GM23338 (cell line): Measurements from ENCODE around the gene STEAP1. TPM values are rescaled to one million over a fixed set of nuclear protein-coding genes. Genes with fewer than 3 reads are reported as not detected.

Source experiments
- ATAC-seq: fragments of 200-7000 bp; cut with Tn5 transposase; 3 replicates; pipeline ENCODE4 v1.9.1; 2020
- DNase-seq: peaks from one replicate; pipeline ENCODE4 v3.0.0-alpha.2; 2015; ENCODE audit warnings: low spot score
- H2AFZ ChIP-seq: fragments of 200-600 bp; sonication (generic); 2 replicates; pipeline ENCODE4 v1.8.0; 2016; ENCODE audit warnings: antibody characterized with exemption, mild to moderate bottlenecking, moderate library complexity
- H3F3A ChIP-seq: fragments of 200-600 bp; sonication (generic); replicated peaks from 2 replicates; pipeline ENCODE4 v1.8.0; 2017; ENCODE audit warnings: antibody characterized with exemption, mixed run types, low read depth
- H3K27ac ChIP-seq: fragments of 200-600 bp; sonication (generic); 2 replicates; pipeline ENCODE4 v1.6.1; 2016; ENCODE audit warnings: low read depth
- H3K27me3 ChIP-seq: fragments of 200-600 bp; sonication (generic); 2 replicates; pipeline ENCODE4 v1.8.0; 2016; ENCODE audit warnings: mild to moderate bottlenecking, mixed run types, moderate library complexity; ENCODE audit not compliant: insufficient read depth
- H3K36me3 ChIP-seq: fragments of 200-600 bp; sonication (generic); 2 replicates; pipeline ENCODE4 v1.8.0; 2016; ENCODE audit warnings: mild to moderate bottlenecking; ENCODE audit not compliant: insufficient read depth
- H3K4me1 ChIP-seq: fragments of 200-600 bp; sonication (generic); 2 replicates; pipeline ENCODE4 v1.8.0; 2016; ENCODE audit warnings: mild to moderate bottlenecking, moderate library complexity; ENCODE audit not compliant: insufficient read depth
- H3K4me2 ChIP-seq: fragments of 200-600 bp; sonication (generic); 2 replicates; pipeline ENCODE4 v1.7.1; 2017; ENCODE audit warnings: mixed run types
- H3K4me3 ChIP-seq: fragments of 200-600 bp; sonication (generic); 2 replicates; pipeline ENCODE4 v1.6.1; 2016; ENCODE audit warnings: mixed run types
- H3K79me2 ChIP-seq: fragments of 200-600 bp; sonication (generic); replicated peaks from 2 replicates; pipeline ENCODE4 v1.8.0; 2017; ENCODE audit warnings: mild to moderate bottlenecking; ENCODE audit not compliant: insufficient read depth
- H3K9me2 ChIP-seq: fragments of 200-600 bp; sonication (generic); 2 replicates; pipeline ENCODE4 v1.8.0; 2017; ENCODE audit not compliant: insufficient read depth
- H4K20me1 ChIP-seq: fragments of 200-600 bp; sonication (generic); replicated peaks from 2 replicates; pipeline ENCODE4 v1.8.0; 2017; ENCODE audit warnings: mild to moderate bottlenecking; ENCODE audit not compliant: insufficient read depth
- H3K27ac Mint-ChIP-seq: 2 replicates; pipeline ENCODE4 v1.8.0; 2020; ENCODE audit warnings: inconsistent platforms, mild to moderate bottlenecking, moderate library complexity, mixed read lengths
- H3K27me3 Mint-ChIP-seq: 3 replicates; pipeline ENCODE4 v1.8.0; 2022; ENCODE audit warnings: low read depth, mild to moderate bottlenecking, moderate library complexity, mixed read lengths, inconsistent platforms; ENCODE audit not compliant: insufficient read depth, poor library complexity
- H3K36me3 Mint-ChIP-seq: 3 replicates; pipeline ENCODE4 v1.8.0; 2021; ENCODE audit warnings: low read depth, mild to moderate bottlenecking, inconsistent platforms, moderate library complexity, mixed read lengths
- H3K4me1 Mint-ChIP-seq: 3 replicates; pipeline ENCODE4 v1.8.0; 2020; ENCODE audit warnings: mild to moderate bottlenecking, inconsistent platforms, mixed read lengths
- H3K4me3 Mint-ChIP-seq: 3 replicates; pipeline ENCODE4 v1.8.0; 2021; ENCODE audit warnings: moderate library complexity, mild to moderate bottlenecking, inconsistent platforms, mixed read lengths
- H3K9me3 Mint-ChIP-seq: 3 replicates; pipeline ENCODE4 v1.8.0; 2020; ENCODE audit warnings: moderate library complexity, mild to moderate bottlenecking, inconsistent platforms, mixed read lengths
- CREB1 ChIP-seq: fragments of 250-450 bp; sonication (Bioruptor Pico); IDR thresholded peaks from 2 replicates; pipeline ENCODE4 v1.5.0; 2020; ENCODE audit warnings: low read depth, mild to moderate bottlenecking, moderate library complexity
- EZH2phosphoT487 ChIP-seq: fragments of 200-600 bp; sonication (generic); IDR thresholded peaks from one replicate; pipeline ENCODE4 v1.8.1; 2018; ENCODE audit warnings: antibody characterized with exemption; ENCODE audit not compliant: unreplicated experiment
- NANOG ChIP-seq: IDR thresholded peaks from 2 replicates; pipeline ENCODE4 v1.6.1; 2016; ENCODE audit warnings: antibody characterized with exemption, borderline replicate concordance
- POLR2AphosphoS5 ChIP-seq: IDR thresholded peaks from 2 replicates; pipeline ENCODE4 v1.6.1; 2016; ENCODE audit warnings: antibody characterized with exemption, low read depth
- STAT1 ChIP-seq: IDR thresholded peaks from one replicate; pipeline ENCODE4 v1.6.1; 2016; ENCODE audit warnings: antibody characterized with exemption; ENCODE audit not compliant: unreplicated experiment
- ZNF114 ChIP-seq: fragments of 250-450 bp; sonication (Bioruptor Pico); IDR thresholded peaks from 2 replicates; pipeline ENCODE4 v1.5.0; 2020; ENCODE audit warnings: mild to moderate bottlenecking, moderate library complexity
- ZNF331 ChIP-seq: fragments of 250-450 bp; sonication (Bioruptor Pico); IDR thresholded peaks from 2 replicates; pipeline ENCODE4 v1.5.0; 2020; ENCODE audit warnings: low read depth, mild to moderate bottlenecking, moderate library complexity
- polyA plus RNA-seq: library from polyadenylated mRNA; unstranded; fragments of >200 nt; fragmentation: Nextera tagmentation; extraction: Ambion mirVana; gene quantifications from 2 replicates; pipeline ENCODE4 v1.2.1, GENCODE V29; 2016
- total RNA-seq: library from RNA; depleted of rRNA; stranded (reverse); fragments of >200 nt; shearing (Covaris generic); gene quantifications from 2 replicates; pipeline ENCODE4 v1.2.3, GENCODE V29; 2014
- TF ChIP-seq, protein P1 (sequence below): IDR thresholded peaks from 2 replicates; pipeline ENCODE4 v1.6.1; 2016; ENCODE audit warnings: antibody characterized with exemption
- TF ChIP-seq, protein P2 (sequence below): fragments of 250-450 bp; sonication (Bioruptor Pico); IDR thresholded peaks from 2 replicates; pipeline ENCODE4 v1.5.0; 2020; ENCODE audit warnings: mild to moderate bottlenecking, moderate library complexity
- TF ChIP-seq, protein P3 (sequence below): IDR thresholded peaks from one replicate; pipeline ENCODE4 v1.6.1; 2018; ENCODE audit warnings: antibody characterized with exemption; ENCODE audit not compliant: unreplicated experiment

The STEAP1 gene
- total and polyA plus RNA-seq, 2 experiments from 2014 or later = 14.7 to 14.9 TPM

DNA sequence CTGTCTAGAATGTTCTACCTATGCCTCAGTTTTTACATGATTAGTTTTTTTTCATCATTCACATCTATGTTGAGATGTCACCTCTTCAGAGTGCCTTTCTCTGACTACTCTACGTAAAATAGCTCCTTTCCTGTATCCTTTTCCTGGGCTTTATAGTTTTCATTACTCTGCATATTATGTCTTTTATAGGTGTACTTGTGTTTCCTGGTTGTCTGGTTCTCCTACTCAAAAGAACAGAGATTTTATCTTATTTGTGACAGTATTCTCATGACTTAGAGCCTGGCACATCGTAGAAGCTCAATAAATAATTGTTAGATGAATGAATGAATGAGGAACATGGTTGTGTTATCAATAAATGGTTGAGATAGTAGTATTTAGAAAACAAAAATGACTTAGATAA is 17.9 kb downstream of the STEAP1 start:
- DNase-seq (no peak), ATAC-seq (no peak)
- H3K36me3 ChIP-seq = no peaks in the 10 kb centered on the region
- H2AFZ ChIP-seq = no peak overlapping the region
- H3K4me2 ChIP-seq = no peak overlapping the region
- H3K9me2 ChIP-seq = 0 out of 2 replicates have a peak, but pooled peaks cover 7% of the 10 kb centered on the region
- Mint-ChIP-seq H3K27ac (no peak overlapping the region), H3K27me3 (peaks cover 2% of the 10 kb centered on the region), H3K4me1 (no peaks in the 10 kb centered on the region), H3K36me3 (peaks cover 10% of the 10 kb centered on the region; the same call in 1 of the 3 replicates), H3K4me3 (no peak overlapping the region), H3K9me3 (peaks cover 22% of the 10 kb centered on the region)
- H4K20me1 ChIP-seq = no peaks in the 10 kb centered on the region
- H3K4me3 ChIP-seq = no peak overlapping the region
- no peaks in the 10 kb centered on the region for H3K79me2 ChIP-seq
- no peak overlapping the region for H3K27ac ChIP-seq
- H3F3A ChIP-seq = no peaks in the 10 kb centered on the region
- no peaks in the 10 kb centered on the region for H3K4me1 ChIP-seq
- no peak for TF ChIP-seq CREB1 (CRISPR knock-in tag)
- no peak for TF ChIP-seq ZNF331
- TF ChIP-seq, protein P1, sequence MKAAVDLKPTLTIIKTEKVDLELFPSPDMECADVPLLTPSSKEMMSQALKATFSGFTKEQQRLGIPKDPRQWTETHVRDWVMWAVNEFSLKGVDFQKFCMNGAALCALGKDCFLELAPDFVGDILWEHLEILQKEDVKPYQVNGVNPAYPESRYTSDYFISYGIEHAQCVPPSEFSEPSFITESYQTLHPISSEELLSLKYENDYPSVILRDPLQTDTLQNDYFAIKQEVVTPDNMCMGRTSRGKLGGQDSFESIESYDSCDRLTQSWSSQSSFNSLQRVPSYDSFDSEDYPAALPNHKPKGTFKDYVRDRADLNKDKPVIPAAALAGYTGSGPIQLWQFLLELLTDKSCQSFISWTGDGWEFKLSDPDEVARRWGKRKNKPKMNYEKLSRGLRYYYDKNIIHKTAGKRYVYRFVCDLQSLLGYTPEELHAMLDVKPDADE = no peak
- no peak for TF ChIP-seq POLR2AphosphoS5
- TF ChIP-seq, protein P2, sequence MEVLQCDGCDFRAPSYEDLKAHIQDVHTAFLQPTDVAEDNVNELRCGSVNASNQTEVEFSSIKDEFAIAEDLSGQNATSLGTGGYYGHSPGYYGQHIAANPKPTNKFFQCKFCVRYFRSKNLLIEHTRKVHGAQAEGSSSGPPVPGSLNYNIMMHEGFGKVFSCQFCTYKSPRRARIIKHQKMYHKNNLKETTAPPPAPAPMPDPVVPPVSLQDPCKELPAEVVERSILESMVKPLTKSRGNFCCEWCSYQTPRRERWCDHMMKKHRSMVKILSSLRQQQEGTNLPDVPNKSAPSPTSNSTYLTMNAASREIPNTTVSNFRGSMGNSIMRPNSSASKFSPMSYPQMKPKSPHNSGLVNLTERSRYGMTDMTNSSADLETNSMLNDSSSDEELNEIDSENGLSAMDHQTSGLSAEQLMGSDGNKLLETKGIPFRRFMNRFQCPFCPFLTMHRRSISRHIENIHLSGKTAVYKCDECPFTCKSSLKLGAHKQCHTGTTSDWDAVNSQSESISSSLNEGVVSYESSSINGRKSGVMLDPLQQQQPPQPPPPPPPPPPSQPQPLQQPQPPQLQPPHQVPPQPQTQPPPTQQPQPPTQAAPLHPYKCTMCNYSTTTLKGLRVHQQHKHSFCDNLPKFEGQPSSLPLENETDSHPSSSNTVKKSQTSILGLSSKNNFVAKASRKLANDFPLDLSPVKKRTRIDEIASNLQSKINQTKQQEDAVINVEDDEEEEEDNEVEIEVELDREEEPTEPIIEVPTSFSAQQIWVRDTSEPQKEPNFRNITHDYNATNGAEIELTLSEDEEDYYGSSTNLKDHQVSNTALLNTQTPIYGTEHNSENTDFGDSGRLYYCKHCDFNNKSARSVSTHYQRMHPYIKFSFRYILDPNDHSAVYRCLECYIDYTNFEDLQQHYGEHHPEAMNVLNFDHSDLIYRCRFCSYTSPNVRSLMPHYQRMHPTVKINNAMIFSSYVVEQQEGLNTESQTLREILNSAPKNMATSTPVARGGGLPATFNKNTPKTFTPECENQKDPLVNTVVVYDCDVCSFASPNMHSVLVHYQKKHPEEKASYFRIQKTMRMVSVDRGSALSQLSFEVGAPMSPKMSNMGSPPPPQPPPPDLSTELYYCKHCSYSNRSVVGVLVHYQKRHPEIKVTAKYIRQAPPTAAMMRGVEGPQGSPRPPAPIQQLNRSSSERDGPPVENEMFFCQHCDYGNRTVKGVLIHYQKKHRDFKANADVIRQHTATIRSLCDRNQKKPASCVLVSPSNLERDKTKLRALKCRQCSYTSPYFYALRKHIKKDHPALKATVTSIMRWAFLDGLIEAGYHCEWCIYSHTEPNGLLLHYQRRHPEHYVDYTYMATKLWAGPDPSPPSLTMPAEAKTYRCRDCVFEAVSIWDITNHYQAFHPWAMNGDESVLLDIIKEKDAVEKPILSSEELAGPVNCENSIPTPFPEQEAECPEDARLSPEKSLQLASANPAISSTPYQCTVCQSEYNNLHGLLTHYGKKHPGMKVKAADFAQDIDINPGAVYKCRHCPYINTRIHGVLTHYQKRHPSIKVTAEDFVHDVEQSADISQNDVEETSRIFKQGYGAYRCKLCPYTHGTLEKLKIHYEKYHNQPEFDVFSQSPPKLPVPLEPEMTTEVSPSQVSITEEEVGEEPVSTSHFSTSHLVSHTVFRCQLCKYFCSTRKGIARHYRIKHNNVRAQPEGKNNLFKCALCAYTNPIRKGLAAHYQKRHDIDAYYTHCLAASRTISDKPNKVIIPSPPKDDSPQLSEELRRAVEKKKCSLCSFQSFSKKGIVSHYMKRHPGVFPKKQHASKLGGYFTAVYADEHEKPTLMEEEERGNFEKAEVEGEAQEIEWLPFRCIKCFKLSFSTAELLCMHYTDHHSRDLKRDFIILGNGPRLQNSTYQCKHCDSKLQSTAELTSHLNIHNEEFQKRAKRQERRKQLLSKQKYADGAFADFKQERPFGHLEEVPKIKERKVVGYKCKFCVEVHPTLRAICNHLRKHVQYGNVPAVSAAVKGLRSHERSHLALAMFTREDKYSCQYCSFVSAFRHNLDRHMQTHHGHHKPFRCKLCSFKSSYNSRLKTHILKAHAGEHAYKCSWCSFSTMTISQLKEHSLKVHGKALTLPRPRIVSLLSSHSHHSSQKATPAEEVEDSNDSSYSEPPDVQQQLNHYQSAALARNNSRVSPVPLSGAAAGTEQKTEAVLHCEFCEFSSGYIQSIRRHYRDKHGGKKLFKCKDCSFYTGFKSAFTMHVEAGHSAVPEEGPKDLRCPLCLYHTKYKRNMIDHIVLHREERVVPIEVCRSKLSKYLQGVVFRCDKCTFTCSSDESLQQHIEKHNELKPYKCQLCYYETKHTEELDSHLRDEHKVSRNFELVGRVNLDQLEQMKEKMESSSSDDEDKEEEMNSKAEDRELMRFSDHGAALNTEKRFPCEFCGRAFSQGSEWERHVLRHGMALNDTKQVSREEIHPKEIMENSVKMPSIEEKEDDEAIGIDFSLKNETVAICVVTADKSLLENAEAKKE (CRISPR knock-in tag) = no peak
- no peak for TF ChIP-seq ZNF114
- TF ChIP-seq EZH2phosphoT487 = no peak
- TF ChIP-seq STAT1 = no peak
- TF ChIP-seq, protein P3, sequence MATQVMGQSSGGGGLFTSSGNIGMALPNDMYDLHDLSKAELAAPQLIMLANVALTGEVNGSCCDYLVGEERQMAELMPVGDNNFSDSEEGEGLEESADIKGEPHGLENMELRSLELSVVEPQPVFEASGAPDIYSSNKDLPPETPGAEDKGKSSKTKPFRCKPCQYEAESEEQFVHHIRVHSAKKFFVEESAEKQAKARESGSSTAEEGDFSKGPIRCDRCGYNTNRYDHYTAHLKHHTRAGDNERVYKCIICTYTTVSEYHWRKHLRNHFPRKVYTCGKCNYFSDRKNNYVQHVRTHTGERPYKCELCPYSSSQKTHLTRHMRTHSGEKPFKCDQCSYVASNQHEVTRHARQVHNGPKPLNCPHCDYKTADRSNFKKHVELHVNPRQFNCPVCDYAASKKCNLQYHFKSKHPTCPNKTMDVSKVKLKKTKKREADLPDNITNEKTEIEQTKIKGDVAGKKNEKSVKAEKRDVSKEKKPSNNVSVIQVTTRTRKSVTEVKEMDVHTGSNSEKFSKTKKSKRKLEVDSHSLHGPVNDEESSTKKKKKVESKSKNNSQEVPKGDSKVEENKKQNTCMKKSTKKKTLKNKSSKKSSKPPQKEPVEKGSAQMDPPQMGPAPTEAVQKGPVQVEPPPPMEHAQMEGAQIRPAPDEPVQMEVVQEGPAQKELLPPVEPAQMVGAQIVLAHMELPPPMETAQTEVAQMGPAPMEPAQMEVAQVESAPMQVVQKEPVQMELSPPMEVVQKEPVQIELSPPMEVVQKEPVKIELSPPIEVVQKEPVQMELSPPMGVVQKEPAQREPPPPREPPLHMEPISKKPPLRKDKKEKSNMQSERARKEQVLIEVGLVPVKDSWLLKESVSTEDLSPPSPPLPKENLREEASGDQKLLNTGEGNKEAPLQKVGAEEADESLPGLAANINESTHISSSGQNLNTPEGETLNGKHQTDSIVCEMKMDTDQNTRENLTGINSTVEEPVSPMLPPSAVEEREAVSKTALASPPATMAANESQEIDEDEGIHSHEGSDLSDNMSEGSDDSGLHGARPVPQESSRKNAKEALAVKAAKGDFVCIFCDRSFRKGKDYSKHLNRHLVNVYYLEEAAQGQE = no peak
- no peak for TF ChIP-seq NANOG
- H3K27me3 ChIP-seq = no peaks in the 10 kb centered on the region
